Adrenal gland (tissue), 5 donors: ENCODE results near the gene ACOT11.

Source experiments
- POLR2A ChIP-seq, 2 donors: fragments of 450-650 bp; IDR thresholded peaks; one replicate each; pipeline ENCODE4 v1.6.1; 2017; ENCODE audit warnings: antibody characterized with exemption in 2 of 2, mild to moderate bottlenecking in 2 of 2, moderate library complexity in 1 of 2
- TF ChIP-seq, protein P1 (sequence below), 6 experiments: fragments of 450-650 bp in 4 of 6; fragments of 200-600 bp in 2 of 6; sonication (generic) in 1 of 6; IDR thresholded peaks; 1 replicate in 5 of 6; 2 replicates in 1 of 6; pipeline versions ENCODE4 v1.5.1 to v1.8.0; 2016 to 2021; ENCODE audit warnings: antibody characterized with exemption in 6 of 6, mild to moderate bottlenecking in 2 of 6, moderate library complexity in 1 of 6
- donor health status: DM: no; HTN: no; CAD: no.

DNA sequence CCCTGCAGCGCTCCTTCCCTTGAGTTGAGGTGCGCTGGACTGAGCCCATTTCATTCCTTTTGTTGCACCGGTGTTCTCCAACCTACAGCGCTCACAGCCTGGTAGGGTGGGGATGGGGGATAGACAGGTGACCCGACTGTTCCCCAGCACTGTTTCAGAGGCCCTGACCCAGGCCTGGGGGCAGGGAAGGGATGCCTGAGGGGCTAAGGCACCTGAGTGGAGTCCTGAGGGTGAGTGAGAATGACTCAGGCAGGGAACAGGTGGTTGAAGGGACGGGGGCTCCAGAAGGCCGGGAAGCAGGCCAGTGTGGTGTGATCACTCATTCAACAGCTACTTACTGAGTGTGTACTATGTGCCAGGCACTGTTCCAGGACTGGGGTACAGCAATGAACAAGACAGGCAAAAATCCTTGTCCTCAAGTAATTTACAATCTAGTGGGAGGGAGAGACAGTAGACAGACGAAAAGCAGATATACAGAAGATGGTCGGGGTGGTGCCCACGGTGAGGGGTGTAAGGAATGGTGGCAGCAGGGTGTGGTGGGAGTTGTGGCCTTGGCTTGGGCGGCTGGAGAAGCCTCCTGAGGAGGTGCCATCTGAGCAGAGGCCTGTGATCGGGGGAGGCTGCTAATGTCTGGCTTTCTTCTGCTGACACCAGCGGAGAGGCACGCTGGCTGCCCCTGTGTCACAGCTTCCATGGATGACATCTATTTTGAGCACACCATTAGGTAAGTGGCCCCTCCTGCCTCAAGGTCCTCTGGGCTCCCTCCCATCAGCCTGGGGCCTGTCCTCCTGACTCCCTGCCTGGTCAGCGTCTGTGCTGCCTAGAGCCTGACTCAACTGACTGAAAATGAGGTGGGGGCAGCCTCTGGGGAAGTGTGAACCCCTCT, 37.4 kb downstream of the ACOT11 start:
- TF ChIP-seq, protein P1, sequence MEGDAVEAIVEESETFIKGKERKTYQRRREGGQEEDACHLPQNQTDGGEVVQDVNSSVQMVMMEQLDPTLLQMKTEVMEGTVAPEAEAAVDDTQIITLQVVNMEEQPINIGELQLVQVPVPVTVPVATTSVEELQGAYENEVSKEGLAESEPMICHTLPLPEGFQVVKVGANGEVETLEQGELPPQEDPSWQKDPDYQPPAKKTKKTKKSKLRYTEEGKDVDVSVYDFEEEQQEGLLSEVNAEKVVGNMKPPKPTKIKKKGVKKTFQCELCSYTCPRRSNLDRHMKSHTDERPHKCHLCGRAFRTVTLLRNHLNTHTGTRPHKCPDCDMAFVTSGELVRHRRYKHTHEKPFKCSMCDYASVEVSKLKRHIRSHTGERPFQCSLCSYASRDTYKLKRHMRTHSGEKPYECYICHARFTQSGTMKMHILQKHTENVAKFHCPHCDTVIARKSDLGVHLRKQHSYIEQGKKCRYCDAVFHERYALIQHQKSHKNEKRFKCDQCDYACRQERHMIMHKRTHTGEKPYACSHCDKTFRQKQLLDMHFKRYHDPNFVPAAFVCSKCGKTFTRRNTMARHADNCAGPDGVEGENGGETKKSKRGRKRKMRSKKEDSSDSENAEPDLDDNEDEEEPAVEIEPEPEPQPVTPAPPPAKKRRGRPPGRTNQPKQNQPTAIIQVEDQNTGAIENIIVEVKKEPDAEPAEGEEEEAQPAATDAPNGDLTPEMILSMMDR (IDR thresholded peaks at IDR 0.05) = no peak
- TF ChIP-seq POLR2A (IDR thresholded peaks at IDR 0.05) = no peak
